Limb (tissue), 2 donors: Measurements from ENCODE around the gene NIPAL3.

Experiments used
- DNase-seq, 2 donors: peaks; one replicate each; pipeline ENCODE4 v3.0.0-alpha.2; 2016; ENCODE audit errors: extremely low spot score in 2 of 2

Gene NIPAL3

GRCh38 chr1:24415334-24415909 lies at the start of gene NIPAL3:
NIPAL3 (plus strand) TSS chr1:24415802; CDS start chr1:24419548, 3,746 bp downstream.
- DNase-seq, result peak; percentile 97 to 98

GRCh38 chr1:24366707-24367106 lies 48.9 kb upstream of the NIPAL3 start:
- DNase-seq, result no peak

GRCh38 chr1:24369199-24369598 lies 46.4 kb upstream of the NIPAL3 start:
- no peak for DNase-seq

DNA sequence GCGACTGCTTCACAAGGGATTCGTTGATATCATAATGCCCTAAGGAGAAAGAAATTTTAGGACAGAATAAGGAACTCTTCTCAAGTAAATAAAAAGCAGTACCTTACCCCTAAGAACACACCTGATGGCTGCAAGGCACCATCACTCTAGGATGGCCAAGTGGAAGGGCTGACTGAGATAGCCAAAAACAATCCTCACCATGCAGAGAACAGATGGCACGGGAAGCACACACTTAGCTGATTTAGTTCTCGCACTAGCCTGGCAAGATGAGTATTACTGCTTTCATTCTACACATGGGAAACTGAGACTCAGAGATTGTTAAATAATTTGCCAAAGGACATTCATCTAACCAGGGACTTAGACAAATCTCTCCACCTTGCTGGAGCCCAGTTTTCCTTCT lies 45.8 kb upstream of the NIPAL3 start:
- no peak for DNase-seq

GRCh38 chr1:24373044-24373443 lies 42.6 kb upstream of the NIPAL3 start:
- no peak for DNase-seq

DNA sequence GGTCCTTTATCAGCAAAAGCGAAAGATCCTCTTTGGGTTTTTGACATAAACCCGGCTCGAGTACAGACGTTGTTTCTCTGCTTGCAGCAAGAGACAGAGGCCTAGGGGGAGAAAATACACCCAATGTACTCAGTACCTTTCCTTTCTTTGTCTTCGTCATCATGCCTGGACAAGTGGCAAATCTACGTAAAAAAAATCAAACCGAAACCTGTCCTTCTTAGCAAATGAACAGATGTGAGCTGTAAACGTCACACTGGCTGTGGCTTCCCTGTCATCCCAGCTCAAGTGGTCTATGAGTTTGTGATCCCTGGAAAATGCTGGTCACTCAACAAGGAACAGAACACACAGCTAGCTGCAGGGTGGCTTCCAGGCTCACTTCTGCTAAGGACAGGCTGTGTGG lies 41.9 kb upstream of the NIPAL3 start:
- no peak for DNase-seq

- no peak for DNase-seq
Observed at GRCh38 chr1:24374891-24375786, 40.5 kb upstream of the NIPAL3 start.

GRCh38 chr1:24379733-24380315 lies 35.8 kb upstream of the NIPAL3 start:
- DNase-seq, result no peak

DNA sequence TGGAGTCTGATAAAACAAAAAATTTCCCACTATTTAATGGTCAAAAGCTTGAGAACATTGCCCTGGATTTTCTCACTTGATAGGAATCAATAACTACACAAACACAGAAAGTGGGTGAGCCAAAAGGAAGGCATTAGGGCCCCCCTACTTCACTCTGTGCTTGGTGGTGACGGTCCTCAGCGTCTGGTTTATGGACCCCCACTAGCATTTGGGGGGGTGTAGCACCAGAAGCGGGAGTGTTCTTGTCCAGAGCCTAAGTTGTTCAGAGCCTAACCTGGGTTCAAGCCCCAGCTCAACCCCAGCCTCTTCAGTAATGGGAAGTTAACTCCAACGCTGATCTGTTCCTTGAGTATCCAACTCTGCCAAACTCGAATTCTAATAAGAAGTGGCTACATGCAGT lies 35.1 kb upstream of the NIPAL3 start:
- DNase-seq, result no peak

DNA sequence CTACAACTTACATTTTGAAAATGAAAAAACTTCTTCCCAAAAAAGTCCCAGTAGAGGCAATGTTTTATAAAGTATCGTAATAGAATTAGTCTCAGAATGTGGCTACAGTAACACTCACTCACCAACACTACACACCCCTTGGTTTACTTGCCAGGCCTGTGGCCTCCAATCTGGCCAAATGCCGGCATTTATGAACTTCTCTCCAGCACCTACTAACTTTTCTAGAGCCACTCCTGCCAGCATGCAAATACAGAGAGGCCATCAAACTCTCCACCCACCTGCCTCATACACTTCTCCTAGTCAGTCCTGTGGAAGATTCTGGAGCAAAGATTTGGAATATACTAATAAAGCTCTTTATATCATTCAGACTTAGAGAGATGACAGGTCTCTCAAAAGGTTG lies 34.3 kb upstream of the NIPAL3 start:
- DNase-seq, result no peak

DNA sequence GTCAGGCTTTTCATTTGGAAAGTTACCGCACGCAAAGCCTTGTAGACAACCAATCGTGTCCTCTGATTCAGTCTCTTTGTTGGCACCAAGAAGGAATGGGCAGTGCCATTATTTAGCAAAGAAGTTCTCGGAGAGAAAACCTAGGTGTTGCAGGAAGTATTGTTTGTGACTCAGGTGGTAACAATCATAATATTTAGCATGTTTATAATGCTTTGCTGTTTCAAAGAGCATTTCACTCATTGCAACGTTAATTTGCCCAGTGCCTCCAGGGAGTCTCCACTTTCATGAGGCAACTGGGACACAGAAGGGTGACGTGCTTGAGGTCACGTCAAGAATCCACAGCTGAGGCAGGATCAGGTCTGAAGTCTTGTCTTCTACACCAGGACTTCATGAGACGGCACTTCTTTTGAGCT lies 33.4 kb upstream of the NIPAL3 start:
- no peak for DNase-seq

DNA sequence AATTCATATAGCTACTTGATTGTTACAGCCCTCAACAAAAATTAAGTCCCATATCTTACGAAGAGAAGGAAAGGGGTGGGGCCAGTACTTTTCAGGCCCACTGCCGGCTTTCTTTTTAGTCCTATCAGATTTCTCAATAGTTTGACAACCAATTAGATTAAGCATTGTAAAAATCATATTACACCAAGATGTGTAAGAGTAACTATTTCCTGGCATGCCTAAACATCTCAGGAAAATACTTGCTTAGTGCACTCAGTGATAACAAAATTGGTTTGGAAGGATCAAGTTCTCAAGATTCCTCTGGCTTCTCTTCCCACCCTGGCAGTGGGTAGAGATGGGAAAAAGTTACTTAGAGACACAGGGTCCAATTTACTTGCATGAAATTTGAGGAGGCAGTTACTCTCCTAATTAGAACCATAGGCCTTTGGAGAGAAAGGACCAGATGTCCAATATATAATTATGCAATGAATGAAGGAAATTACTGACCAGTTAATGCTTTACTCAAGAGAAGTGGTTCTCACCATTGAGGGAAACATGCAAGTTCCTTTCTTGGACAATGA lies 32.1 kb upstream of the NIPAL3 start:
- DNase-seq, result no peak

- DNase-seq, result no peak
Observed at GRCh38 chr1:24384251-24385090, 31.1 kb upstream of the NIPAL3 start.

DNA sequence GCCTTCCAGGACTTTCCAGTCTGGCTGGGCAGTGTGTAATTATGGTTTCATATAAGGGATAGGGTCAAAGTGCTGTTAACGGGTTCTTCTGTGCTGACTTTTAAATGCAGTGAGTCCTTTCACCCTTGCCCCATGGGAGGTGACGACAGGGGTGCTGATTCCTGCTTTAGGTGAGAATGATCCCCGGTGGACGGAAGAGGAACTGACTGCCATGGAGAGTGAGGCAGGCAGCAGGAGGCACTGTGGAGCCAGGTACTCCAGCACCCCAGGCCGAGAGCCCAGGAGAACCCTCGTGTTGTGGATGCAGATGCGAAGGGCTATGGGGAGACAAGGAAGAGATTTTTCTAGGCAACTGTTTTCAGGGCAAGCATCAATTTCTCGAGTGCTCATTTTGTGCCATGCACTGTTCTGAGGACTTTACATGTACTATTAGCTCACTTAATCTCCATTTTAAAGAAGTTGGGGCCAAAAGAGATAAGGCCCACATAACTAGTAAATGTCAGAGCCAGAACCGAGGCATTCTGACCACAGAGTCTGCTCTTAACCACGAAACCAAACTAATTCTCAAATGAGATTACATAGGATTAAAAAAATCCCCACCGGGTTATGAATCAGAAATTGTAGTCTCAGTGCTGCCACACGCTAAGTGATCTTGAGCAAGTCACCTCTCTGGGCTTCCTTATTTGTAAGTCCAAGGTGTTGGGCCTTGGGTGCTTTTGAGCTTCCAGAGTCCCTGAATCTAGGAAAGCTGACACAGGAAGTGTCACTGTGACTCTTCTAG lies 30.3 kb upstream of the NIPAL3 start:
- DNase-seq, result no peak

GRCh38 chr1:24386241-24386640 lies 29.4 kb upstream of the NIPAL3 start:
- DNase-seq, result peak in 1 of 2 donors; percentile 40

GRCh38 chr1:24386931-24387330 lies 28.7 kb upstream of the NIPAL3 start:
- DNase-seq, result no peak

- DNase-seq, result no peak
Observed at GRCh38 chr1:24387636-24388175, 27.9 kb upstream of the NIPAL3 start.

DNA sequence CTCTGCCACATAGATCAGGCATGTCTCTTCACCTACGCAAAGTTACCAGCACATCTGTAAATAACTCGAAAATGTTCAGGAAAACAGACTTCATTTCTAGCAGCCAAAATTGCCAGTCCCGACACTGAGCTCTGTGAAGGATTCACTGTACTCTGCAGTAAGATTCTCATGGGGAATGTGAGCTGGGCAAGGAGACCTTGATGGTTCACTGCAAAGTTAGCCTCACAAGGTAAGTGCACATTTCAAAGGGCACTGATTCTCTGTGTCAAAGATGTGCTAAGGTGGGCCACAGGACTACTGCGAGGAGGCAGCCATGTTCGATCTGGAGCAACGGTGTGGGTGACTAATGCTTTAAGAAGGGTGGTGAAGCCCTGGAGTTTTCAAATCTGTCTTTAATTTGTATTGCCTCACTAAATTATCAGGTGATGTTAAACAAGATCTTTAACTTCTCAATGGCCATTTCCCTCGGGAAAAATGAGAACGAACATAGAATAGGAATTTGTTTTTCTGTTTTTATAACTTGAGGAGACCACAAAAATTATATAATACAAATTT lies 27.2 kb upstream of the NIPAL3 start:
- DNase-seq, result no peak

DNA sequence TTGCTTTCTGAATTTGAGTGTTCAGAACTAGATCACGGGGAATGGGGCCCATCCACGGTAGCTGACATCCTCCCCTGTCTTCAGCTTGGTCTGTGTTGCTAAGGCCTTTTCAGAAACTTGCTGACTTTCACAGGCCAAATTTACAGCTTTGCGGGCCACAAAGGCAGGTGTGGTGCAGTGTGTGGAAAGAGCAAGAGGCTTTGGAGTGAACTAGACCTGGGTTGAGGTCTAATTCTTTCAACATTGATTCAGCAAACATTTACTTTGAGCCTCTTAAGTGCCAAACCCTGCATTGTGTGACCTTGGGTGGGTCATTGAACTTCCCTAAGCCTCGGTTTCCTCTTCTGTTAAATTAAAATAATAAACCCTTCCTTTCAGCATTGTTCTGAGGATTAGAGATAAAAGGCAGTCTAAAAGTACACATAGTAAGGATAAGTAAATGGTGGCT lies 26.3 kb upstream of the NIPAL3 start:
- DNase-seq, result no peak
